GM21360 (cell line): ENCODE data around the gene SYT7.
"Not testable (repeated sequence)": the region's sequence is repeated elsewhere in the genome, so short reads cannot be mapped to it uniquely, and the experiment has no call there.

ENCODE experiments used
- ATAC-seq: cut with Tn5 transposase; IDR thresholded peaks from one replicate; pipeline ENCODE4 v1.9.1; 2021; ENCODE audit warnings: mild to moderate bottlenecking, moderate library complexity; ENCODE audit not compliant: unreplicated experiment

The SYT7 gene, protein sequence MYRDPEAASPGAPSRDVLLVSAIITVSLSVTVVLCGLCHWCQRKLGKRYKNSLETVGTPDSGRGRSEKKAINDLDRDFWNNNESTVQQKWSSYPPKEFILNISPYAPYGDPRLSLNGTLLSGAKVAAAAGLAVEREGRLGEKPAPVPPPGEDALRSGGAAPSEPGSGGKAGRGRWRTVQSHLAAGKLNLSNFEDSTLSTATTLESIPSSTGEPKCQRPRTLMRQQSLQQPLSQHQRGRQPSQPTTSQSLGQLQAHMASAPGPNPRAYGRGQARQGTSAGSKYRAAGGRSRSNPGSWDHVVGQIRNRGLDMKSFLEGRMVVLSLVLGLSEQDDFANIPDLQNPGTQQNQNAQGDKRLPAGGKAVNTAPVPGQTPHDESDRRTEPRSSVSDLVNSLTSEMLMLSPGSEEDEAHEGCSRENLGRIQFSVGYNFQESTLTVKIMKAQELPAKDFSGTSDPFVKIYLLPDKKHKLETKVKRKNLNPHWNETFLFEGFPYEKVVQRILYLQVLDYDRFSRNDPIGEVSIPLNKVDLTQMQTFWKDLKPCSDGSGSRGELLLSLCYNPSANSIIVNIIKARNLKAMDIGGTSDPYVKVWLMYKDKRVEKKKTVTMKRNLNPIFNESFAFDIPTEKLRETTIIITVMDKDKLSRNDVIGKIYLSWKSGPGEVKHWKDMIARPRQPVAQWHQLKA

DNA sequence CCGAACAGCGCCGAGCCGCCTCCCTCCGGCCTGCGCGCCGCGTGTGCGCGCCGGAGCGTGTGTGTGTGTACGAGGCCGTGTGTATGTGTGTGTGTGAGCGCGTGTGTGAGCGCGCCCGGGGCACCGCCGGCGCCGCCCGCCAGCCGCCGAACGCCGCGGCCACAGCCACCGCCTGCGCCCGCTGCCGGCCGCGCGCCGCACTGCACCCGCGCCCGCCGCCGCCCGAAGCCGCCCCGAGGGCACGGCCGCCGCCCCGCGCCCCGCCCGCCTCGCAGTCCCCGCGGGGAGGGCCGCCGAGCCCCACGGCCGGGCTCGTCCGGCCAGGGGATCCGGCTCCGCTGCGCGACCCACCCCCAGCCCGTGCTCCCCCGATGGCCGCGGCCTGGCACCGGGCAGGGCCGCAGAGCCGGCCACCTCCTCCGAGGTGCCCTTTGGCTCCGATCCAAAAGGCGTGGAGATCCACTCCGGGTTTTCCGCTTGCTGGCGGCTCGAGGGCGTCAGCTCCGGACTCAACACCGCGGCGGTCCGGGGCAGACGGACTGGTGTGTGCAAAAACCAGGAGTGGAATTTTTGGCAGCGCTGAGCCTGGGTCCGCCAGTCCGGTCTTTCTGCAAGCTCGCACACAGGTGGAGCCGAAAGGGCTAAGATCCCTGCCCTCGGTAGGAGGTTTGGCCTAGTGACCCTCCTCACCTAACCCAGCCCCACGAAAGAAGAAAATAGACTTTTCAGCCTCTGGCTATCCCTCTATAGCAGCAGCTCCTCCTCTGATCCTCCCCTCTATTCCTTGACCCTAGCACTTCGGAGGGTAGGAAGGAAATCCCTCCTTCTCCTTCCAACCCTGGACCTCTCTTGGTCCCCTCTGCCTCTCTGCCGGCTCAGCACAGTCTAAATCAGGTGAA, at the start of gene SYT7:
Gene SYT7 (minus strand): TSS at position 47 of the 899 bp plus-strand sequence. CDS start 256 bp downstream, outside the sequence.
- ATAC-seq: peak; percentile 60

DNA sequence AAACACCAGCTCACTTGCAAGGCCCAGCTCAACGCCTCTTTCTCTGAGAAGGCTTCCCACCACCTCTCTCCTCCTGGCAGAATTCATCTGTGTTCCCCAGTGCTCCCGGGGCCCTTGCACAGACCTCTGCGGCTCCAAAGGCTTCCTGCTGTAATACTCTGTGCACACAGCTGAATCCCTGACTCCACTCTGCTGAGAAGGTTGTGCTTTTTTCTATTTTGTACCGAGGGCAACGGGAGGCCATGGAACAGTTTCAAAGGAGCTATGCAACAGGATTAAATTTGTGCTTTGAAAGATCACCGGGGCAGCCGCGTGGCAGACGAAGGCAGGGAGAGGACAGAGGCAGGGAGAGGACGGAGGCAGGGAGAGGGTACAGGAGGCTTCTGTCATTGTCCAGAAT, 49.2 kb upstream of the SYT7 start:
- ATAC-seq: no peak

DNA sequence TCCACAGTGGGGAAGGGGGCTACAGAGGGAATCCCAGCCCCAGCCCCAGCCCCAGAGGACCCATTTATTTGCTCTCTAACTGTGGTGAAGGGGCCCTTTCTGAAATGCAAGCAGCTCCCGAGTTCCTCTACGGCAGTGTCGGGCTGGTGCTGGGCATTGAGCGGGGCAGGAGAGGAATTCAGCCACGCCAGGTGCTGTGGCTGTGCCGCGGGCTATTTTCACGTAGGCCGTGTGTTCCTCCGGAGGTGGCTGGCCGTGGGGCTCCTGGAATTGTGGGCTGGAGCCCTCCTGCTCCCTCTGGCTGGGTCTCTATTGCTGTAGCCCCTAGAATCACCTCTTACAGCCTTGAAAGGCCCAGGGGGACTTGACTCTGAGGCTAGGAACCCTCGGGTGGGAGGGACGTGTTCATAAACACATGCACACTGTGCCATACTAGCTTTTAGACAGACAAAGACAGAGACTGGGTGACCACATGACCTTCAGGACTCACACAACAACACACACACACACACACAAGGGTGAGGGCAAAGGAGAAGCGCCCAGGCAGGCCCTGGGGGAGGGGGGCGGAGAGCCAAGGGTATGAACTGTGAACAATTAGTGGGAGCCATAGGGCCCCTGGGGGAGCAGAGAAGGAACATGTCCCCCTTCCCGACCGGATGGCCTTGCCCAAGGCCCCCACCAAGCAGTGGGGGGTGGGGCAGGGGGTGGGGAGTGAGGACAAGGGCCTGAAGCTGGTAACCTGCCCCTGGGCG, 48.4 kb upstream of the SYT7 start:
- ATAC-seq: no peak

DNA sequence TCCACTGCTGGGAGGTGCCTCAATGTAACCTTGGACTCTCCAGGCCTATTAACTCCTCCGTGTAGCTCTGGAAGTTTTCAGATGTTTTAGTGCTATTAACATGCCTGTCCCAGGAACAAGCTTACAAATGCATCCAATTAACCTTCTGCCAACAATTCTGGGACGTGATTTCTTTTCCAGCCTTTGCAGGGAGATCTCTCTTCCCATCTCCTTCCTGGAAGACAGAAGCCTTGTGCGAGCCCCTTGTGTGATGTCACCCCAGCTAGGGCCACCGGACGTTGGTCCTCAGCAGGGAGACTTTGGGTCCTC, 47.7 kb upstream of the SYT7 start:
- ATAC-seq: no peak

DNA sequence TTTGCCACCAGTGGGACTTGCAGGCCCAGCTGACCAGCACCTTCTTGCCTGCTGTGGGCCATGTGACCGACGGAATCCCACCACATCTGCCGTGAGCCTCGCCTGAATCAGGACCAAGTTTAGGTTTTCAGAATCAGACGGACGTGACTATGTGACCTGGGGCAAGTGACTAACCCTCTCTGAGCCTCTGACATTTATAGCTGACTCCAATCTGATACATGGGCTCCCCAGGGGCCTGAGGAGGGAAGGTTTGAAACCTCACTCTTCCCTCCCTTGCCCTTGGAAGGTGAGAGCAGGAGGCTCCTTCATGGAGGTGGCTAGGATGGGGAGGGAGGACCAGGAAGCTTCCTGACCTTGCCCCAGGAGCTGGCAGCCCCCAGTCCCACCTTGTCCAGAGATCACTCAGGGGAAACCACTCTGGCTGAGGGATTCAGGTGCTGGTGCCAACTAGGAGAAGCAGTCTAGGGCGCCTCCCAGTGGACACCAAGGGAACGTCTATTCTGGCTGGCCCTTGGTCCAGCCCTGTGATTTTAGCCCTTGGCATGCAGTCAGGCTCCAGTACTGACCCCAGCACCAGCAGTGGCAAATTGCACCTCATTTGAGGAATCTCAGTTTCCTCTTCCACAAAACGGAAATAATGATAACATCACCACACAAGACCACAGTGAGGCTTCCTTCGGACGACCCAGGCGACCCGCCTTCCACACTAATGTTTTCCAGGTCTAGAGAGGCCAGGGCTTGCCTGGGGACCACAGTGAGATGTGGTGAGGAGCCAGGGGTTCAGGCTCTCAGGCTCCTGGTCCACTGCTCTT, 47.2 kb upstream of the SYT7 start:
- no peak for ATAC-seq

DNA sequence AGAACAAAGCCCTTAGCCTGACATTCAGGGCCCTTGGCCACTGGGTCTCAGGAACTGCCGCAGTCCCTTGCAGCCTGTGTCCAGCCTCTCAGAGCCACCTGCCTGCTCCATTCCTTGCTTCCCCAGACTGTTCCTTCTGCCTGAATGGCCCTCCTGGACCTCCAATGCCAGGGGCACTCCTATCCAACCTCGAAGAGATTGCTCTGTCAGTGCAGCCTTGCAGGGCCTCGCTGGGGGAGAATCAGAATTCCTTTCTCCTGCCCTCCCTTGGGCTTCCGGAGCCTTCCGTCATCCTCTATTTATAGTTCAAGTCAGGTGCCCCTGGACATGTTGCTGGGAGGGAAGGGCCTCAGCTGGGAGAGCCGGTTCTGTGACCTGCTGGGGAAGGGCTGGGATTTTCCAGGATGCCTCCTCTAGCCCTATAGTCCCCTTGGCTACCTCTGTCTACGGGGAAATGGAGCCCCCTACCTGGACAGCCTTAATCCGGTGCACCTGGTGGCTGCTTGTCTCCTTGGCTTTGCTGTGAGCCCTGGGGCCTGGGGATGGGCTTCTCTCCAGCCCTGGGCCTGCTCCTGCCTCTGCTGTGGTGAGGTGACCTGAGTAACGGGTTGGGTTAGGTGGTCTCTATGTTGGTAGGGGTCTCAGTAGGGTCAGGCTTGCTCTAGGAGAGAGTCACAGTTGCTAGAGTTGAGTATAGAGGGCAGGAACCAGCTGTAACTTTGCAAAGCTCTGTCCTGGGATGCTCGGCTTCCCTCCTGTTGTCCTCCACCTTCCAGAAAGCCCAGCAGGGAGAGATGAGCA, 45.9 kb upstream of the SYT7 start:
- ATAC-seq: no peak

DNA sequence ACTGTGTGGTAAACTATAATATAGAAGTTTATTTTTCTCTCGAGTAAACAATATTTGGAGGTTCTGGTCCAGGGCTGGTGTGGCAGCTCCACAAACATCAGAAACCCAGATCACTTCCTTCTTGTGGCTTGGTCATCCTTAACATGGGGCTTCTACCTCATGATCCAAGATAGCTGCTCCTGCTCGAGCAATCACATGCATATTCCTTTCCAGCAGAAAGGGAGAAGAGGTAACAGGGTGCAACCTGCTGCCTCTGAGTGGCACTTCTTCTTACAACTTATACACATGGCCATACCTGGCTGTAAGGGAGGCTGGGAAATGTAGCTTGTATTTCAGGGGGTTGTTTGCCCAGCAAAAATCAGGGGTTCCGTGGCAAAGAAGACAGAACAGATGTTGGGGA, 44.6 kb upstream of the SYT7 start:
- ATAC-seq: no peak

DNA sequence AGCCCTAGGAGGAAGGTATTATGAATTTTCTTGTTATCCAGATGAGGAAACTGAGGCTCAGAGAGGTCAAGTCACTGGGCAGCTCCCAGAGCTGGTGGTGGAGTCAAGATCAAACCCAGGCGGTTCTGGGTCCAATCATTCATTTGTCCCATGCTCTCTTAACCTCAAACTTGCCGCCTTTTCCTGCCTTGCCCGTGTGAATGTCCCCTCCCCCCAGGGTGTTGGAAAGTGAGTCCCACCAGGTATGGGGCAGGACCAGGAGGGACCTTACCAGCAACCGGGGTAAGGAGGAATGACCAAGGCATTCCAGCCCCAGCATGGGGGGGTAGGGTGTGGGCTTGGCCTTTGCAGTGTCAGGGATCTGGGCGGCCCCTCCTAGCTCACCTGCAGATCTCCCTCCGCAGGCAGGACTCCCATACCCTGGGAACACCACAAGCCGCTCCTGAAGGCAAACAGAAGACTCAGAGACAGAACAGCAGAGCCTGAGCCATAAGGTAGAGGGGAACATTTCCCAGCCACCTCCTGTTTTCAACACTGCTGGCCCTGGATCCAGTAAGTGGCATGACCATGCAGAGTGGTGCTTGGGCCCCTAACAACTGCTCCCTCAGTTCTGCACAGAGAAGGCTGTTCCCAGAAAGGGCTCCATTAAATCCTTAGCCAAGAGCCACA, 41.2 kb upstream of the SYT7 start:
- ATAC-seq: no peak

DNA sequence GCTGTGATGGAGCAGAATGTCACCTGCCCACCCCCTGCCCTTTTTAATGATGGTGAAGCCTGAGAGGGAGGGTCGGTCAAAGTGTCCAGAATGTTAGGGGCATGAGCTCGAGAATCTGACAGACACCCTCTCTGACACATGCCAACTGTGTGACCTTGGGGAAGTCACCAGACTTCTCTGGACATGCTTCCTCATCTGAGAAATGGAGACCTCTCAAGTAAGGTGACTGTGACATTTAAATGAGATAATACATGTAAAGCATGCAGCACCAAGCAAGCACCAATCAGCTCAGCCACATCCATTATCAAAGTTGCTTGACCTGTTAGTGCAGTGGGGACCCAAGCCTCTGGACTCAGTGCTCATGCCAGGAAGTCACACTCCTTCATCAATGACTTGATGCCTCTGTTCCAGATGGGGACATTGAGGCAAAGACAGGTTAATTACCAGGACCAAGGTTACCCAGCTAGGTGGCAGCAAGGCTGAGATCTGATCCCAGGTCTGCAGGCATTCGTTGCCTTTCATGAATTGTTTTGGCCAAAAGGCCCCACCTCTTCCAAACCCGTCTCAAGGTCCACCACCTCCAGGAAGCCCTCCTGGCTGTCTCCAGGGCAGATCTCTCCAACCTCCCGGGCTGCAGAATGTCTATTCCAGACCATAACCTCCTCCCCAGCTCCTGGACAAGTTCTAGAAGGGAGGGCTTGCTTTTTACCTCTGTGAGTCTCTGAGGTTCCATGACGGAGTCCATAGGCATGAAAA, 38.8 kb upstream of the SYT7 start:
- no peak for ATAC-seq

DNA sequence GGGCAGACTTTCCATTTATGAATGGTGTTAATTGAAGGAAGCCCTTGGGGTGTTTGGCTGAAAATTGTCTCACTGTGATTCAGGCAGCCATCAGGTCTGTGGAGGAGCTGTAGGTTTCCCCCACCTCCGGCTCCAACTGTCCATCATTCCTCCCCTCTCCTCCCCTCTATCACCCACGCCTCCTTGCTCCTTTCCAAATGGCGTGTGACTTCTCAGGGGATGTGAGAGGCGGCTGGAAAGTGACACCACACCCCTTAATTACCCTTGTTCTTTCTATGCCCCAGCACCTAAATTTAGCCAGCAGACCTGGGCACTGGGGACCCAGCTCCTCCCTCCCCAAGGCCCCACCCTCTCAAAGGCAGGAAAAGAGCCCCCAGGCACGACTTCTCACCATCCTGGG, 38.1 kb upstream of the SYT7 start:
- no peak for ATAC-seq

DNA sequence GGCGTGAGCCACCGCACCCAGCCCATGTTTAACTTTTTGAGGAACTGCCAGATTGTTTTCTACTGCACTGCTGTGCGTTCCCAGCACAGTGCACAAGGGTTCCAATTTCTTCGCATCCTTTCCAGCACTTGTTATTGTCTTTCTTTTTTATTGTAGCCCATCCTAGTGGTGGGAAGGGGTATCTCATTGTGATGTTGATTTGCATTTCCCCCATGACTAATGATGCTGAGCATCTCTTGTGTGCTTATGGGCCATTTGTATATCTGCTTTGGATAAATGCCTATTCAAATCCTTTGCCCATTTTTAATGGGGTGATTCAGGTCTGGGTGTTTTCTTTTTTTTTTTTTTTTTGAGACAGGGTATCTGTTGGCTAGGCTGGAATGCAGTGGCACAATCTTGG, 36.6 kb upstream of the SYT7 start:
- ATAC-seq: no peak

DNA sequence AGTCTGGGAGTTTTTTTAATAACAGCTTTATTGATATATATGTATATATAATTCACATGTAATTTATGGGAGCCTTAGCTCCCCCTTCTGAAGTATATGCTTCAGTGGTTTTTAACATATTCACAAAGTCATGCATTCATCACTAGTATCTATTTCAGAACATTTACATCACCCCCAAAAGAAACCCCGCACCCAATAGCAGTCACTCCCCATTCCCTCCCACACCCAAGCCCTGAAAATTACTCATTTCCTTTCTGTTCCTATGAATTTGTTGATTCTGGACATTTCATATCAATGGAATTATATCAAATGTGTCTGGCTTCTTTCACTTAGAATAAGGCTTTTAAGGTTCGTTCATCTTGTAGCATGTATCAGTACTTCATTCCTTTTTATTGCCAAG, 35.6 kb upstream of the SYT7 start:
- ATAC-seq: no peak

DNA sequence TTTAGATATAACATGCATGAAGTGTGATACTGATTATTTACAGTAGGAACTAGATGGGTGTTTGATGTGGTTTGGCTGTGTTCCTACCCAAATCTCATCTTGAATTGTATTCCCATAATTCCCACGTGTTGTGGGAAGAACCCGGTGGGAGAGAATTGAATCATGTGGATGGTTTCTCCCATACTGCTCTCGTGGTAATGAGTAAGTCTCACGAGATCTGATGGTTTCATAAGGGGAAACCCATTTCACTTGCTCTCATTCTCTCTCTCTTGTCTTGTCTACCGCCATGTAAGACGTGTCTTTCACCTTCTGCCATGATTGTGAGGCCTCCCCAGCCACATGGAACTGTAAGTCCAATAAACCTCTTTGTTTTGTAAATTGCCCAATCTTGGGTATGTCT, 33.9 kb upstream of the SYT7 start:
- ATAC-seq: not testable (repeated sequence)

DNA sequence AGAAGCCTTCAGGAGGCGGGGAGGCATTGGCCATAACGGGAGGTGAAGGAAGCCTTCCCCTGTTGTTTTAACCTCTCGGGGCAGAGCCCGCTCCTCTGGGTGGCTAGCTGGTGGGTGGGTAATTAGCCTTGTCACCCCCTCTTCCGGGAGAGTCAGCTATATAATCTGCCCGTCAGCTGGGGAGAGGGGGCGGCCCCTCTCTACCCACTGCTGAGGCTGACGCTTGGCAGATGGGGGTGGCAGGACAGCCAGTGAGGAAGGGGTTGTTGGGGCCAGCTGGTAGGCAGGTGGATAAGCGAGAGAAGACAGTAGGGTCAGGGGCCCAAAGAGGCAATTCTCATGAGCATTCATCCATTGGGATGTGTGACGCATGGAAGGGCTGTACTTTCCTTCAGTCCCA, 33.0 kb upstream of the SYT7 start:
- ATAC-seq: no peak

DNA sequence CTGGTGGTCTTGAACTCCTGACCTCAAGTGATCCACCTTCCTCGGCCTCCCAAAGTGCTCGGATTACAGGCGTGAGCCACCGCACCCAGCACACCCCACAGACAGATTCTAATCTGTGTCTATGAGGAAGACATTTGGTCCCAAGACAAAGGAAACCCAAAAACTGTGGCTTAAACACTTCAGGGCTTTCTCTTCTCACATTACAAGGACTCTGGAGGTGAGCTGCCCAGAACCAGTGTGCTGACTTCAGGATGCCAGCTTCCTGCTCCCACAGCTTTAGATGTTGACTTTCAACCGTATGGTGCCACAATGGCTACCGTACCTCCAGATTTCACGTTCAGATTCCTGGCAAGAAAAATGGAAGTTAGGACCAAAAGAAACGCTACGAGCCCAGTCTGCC, 32.2 kb upstream of the SYT7 start:
- ATAC-seq: no peak

DNA sequence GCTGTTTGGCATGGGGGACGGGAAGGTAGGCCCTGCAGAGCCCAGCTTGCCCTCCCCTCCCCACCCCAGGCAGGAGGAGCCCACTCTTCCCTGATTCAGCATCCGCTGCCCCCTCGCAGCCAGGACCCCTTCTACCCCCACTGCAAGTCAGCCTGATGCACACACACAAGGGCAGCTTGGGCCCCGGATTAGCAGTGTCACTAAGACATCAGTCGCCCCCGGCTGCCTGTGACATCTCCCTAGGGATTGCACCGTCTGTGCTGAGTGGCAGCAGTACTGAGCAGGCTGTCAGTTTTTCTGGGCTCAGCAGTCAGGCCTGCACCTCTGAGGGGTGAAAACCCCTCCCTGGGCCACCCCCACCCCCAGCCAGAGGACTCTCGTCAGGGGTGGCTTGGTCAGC, 30.4 kb upstream of the SYT7 start:
- no peak for ATAC-seq

DNA sequence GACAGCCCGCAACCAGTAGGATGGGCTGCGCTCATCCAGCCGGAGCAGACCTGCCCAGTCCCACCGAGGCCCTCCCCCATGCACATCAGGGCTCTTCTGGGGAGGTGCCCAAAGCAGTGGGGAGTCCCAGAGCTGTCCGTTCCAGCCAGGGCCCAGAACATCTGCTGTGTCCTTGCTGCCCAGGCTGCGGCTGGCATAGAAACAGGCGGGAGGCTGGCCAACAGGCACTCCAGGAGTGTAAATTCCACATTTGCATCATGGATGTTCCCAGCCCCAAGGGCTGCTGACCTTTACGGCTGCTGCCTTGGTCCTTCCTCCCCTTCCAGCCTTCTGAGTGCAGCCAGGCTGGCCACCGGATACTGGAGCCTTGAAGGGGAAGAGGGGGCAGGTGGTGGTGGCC, 30.0 kb upstream of the SYT7 start:
- no peak for ATAC-seq

DNA sequence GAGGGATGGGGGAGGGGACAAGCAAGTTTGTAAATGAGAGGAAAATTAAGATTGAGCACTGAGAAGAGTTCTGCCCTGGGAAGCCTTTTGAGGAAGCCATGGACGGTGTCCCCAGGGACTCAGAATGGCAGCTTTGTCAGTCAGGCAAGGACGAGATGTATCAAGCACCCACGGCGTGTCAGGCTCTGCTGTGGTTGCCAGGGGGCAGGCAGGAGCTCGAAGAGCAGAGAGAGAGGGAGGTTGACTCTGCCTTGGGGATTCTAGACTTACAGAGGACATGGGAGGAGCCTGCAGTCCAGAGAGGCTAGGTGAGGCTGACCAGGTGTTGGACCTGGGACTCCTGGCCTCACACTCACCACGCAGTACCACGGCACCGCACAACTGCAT, 29.1 kb upstream of the SYT7 start:
- no peak for ATAC-seq
